Activated CD4-positive, alpha-beta memory T cell treated with anti-CD3 and anti-CD28 coated beads, Interleukin-2, amount 10 ng/mL, durations not matched to agents 7 days and 5 days (primary cell): ENCODE data around the gene MRS2. TPM values are rescaled to one million over a fixed set of nuclear protein-coding genes. Genes with fewer than 3 reads are reported as not detected.

Experiments used
- CTCF ChIA-PET: fragments of 350-600 bp; sonication (Branson Sonifier 250); formaldehyde crosslinking; loops from one replicate; lab custom pipeline; 2021; ENCODE audit warnings: antibody characterized with exemption, inconsistent platforms; lab: Charles Lee
- POLR2A ChIA-PET: fragments of 350-600 bp; sonication (Branson Sonifier 250); formaldehyde crosslinking; loops from one replicate; lab custom pipeline; 2021; ENCODE audit warnings: antibody characterized with exemption; lab: Charles Lee
- DNase-seq: peaks from one replicate; pipeline ENCODE4 v3.0.0-alpha.2; 2020
- H3K27ac Mint-ChIP-seq: one replicate; pipeline ENCODE4 v1.8.0; 2021; ENCODE audit warnings: mild to moderate bottlenecking, mixed read lengths
- H3K27me3 Mint-ChIP-seq: one replicate; pipeline ENCODE4 v1.8.0; 2021; ENCODE audit warnings: mixed read lengths
- H3K36me3 Mint-ChIP-seq: one replicate; pipeline ENCODE4 v1.8.0; 2021; ENCODE audit warnings: low read depth, mixed read lengths
- H3K4me1 Mint-ChIP-seq: one replicate; pipeline ENCODE4 v1.8.0; 2021; ENCODE audit warnings: mixed read lengths
- H3K4me3 Mint-ChIP-seq: one replicate; pipeline ENCODE4 v1.8.0; 2021; ENCODE audit warnings: mild to moderate bottlenecking, mixed read lengths
- H3K9me3 Mint-ChIP-seq: one replicate; pipeline ENCODE4 v1.8.0; 2021; ENCODE audit warnings: mixed read lengths
- total RNA-seq, 2 experiments: library from RNA; stranded (reverse); gene quantifications; one replicate each; pipeline ENCODE4 v1.2.3, GENCODE V29; 2021

Gene MRS2
- total RNA-seq, 2 experiments from 2014 or later, result 16.6 to 17.0 TPM

GRCh38 chr6:24448396-24448795 lies 45.7 kb downstream of the MRS2 start:
- H3K4me3 Mint-ChIP-seq, result no peak overlapping the region
- DNase-seq, result no peak
- H3K36me3 Mint-ChIP-seq, result no peaks in the 10 kb centered on the region
- H3K4me1 Mint-ChIP-seq, result no peaks in the 10 kb centered on the region
- no peak overlapping the region for H3K27ac Mint-ChIP-seq
- H3K27me3 Mint-ChIP-seq, result no peaks in the 10 kb centered on the region
- H3K9me3 Mint-ChIP-seq, result no peaks in the 10 kb centered on the region
- ChIA-PET CTCF (no interaction called here), POLR2A (no interaction called here)

GRCh38 chr6:24448828-24449525 lies 46.2 kb downstream of the MRS2 start:
- CTCF ChIA-PET, result no interaction called here
- H3K36me3 Mint-ChIP-seq, result no peaks in the 10 kb centered on the region
- H3K9me3 Mint-ChIP-seq, result no peaks in the 10 kb centered on the region
- H3K27me3 Mint-ChIP-seq, result no peaks in the 10 kb centered on the region
- H3K27ac Mint-ChIP-seq, result no peak overlapping the region
- POLR2A ChIA-PET, result no interaction called here
- H3K4me1 Mint-ChIP-seq, result no peaks in the 10 kb centered on the region
- H3K4me3 Mint-ChIP-seq, result no peak overlapping the region
- DNase-seq, result no peak

GRCh38 chr6:24451581-24452388 lies 49.0 kb downstream of the MRS2 start:
- ChIA-PET POLR2A (no interaction called here), CTCF (no interaction called here)
- H3K36me3 Mint-ChIP-seq, result no peaks in the 10 kb centered on the region
- H3K4me1 Mint-ChIP-seq, result no peaks in the 10 kb centered on the region
- no peaks in the 10 kb centered on the region for H3K9me3 Mint-ChIP-seq
- no peaks in the 10 kb centered on the region for H3K27me3 Mint-ChIP-seq
- H3K4me3 Mint-ChIP-seq, result no peak overlapping the region
- H3K27ac Mint-ChIP-seq, result no peak overlapping the region
- no peak for DNase-seq

- no peak overlapping the region for H3K27ac Mint-ChIP-seq
- no peaks in the 10 kb centered on the region for H3K27me3 Mint-ChIP-seq
- no peak overlapping the region for H3K4me3 Mint-ChIP-seq
- ChIA-PET CTCF (no interaction called here), POLR2A (no interaction called here)
- no peaks in the 10 kb centered on the region for H3K9me3 Mint-ChIP-seq
- no peaks in the 10 kb centered on the region for H3K4me1 Mint-ChIP-seq
- no peak for DNase-seq
- no peaks in the 10 kb centered on the region for H3K36me3 Mint-ChIP-seq
Measured at GRCh38 chr6:24453921-24454320, 51.2 kb downstream of the MRS2 start.

- POLR2A ChIA-PET, result no interaction called here
- H3K36me3 Mint-ChIP-seq, result no peaks in the 10 kb centered on the region
- H3K9me3 Mint-ChIP-seq, result no peaks in the 10 kb centered on the region
- H3K27me3 Mint-ChIP-seq, result no peaks in the 10 kb centered on the region
- CTCF ChIA-PET, result no interaction called here
- no peak for DNase-seq
- no peak overlapping the region for H3K27ac Mint-ChIP-seq
- H3K4me1 Mint-ChIP-seq, result no peaks in the 10 kb centered on the region
- no peak overlapping the region for H3K4me3 Mint-ChIP-seq
Measured at GRCh38 chr6:24454452-24454851, 51.7 kb downstream of the MRS2 start.

- Mint-ChIP-seq H3K27me3 (no peaks in the 10 kb centered on the region), H3K4me1 (no peaks in the 10 kb centered on the region), H3K36me3 (no peaks in the 10 kb centered on the region), H3K4me3 (no peak overlapping the region), H3K9me3 (no peaks in the 10 kb centered on the region), H3K27ac (no peak overlapping the region)
- ChIA-PET POLR2A (no interaction called here), CTCF (no interaction called here)
- no peak for DNase-seq
Measured at GRCh38 chr6:24455061-24455460, 52.3 kb downstream of the MRS2 start.

- Mint-ChIP-seq H3K27me3 (no peaks in the 10 kb centered on the region), H3K4me1 (no peaks in the 10 kb centered on the region), H3K27ac (no peak overlapping the region), H3K9me3 (no peaks in the 10 kb centered on the region), H3K4me3 (no peak overlapping the region), H3K36me3 (no peaks in the 10 kb centered on the region)
- POLR2A ChIA-PET, result no interaction called here
- DNase-seq, result no peak
- CTCF ChIA-PET, result interaction anchor here (0.7 kb wide), 1 partner anchor 27 kb away, joined by 3 read pairs; no protein-coding TSS in a partner anchor
Measured at GRCh38 chr6:24458134-24458533, 55.4 kb downstream of the MRS2 start.

GRCh38 chr6:24458941-24459340 lies 56.2 kb downstream of the MRS2 start:
- ChIA-PET POLR2A (no interaction called here), CTCF (no interaction called here)
- Mint-ChIP-seq H3K9me3 (no peaks in the 10 kb centered on the region), H3K4me1 (no peaks in the 10 kb centered on the region), H3K27ac (no peak overlapping the region), H3K4me3 (no peak overlapping the region), H3K27me3 (no peaks in the 10 kb centered on the region), H3K36me3 (no peaks in the 10 kb centered on the region)
- no peak for DNase-seq

- no peaks in the 10 kb centered on the region for H3K9me3 Mint-ChIP-seq
- CTCF ChIA-PET, result interaction anchor here (0.7 kb wide), 1 partner anchor 34 kb away, joined by 3 read pairs; the partner anchor contains the start of gene ALDH5A1
- no peaks in the 10 kb centered on the region for H3K4me1 Mint-ChIP-seq
- POLR2A ChIA-PET, result no interaction called here
- H3K36me3 Mint-ChIP-seq, result no peaks in the 10 kb centered on the region
- H3K27me3 Mint-ChIP-seq, result peaks cover 2% of the 10 kb centered on the region
- H3K4me3 Mint-ChIP-seq, result no peak overlapping the region
- no peak for DNase-seq
- no peak overlapping the region for H3K27ac Mint-ChIP-seq
Measured at GRCh38 chr6:24460966-24461365, 58.2 kb downstream of the MRS2 start.

- peaks cover 2% of the 10 kb centered on the region for H3K27me3 Mint-ChIP-seq
- no peaks in the 10 kb centered on the region for H3K36me3 Mint-ChIP-seq
- H3K4me1 Mint-ChIP-seq, result no peaks in the 10 kb centered on the region
- ChIA-PET POLR2A (no interaction called here), CTCF (interaction anchor here (1.0 kb wide), 1 partner anchor 10 kb away, joined by 4 read pairs; no protein-coding TSS in a partner anchor)
- DNase-seq, result no peak
- H3K9me3 Mint-ChIP-seq, result no peaks in the 10 kb centered on the region
- no peak overlapping the region for H3K4me3 Mint-ChIP-seq
- H3K27ac Mint-ChIP-seq, result no peak overlapping the region
Measured at GRCh38 chr6:24464253-24465038, 61.7 kb downstream of the MRS2 start.

GRCh38 chr6:24469811-24470210 lies 67.1 kb downstream of the MRS2 start:
- H3K27ac Mint-ChIP-seq, result no peak overlapping the region
- no peak for DNase-seq
- H3K27me3 Mint-ChIP-seq, result peaks cover 2% of the 10 kb centered on the region
- H3K36me3 Mint-ChIP-seq, result no peaks in the 10 kb centered on the region
- no peaks in the 10 kb centered on the region for H3K9me3 Mint-ChIP-seq
- no peaks in the 10 kb centered on the region for H3K4me1 Mint-ChIP-seq
- POLR2A ChIA-PET, result interaction anchor here (0.6 kb wide), 1 partner anchor 167 kb away, joined by 3 read pairs; no protein-coding TSS in a partner anchor
- H3K4me3 Mint-ChIP-seq, result no peak overlapping the region
- CTCF ChIA-PET, result no interaction called here

GRCh38 chr6:24472181-24472580 lies 69.4 kb downstream of the MRS2 start:
- H3K4me1 Mint-ChIP-seq, result no peaks in the 10 kb centered on the region

More at GRCh38 chr6:24472181-24472580, 69.4 kb downstream of the MRS2 start:
- Mint-ChIP-seq H3K27me3 (no peaks in the 10 kb centered on the region), H3K9me3 (no peaks in the 10 kb centered on the region), H3K27ac (no peak overlapping the region), H3K36me3 (no peaks in the 10 kb centered on the region), H3K4me3 (no peak overlapping the region)
- ChIA-PET POLR2A (no interaction called here), CTCF (no interaction called here)
- DNase-seq, result no peak
